ENCODE measurements around the gene ELP2. TPM values are rescaled to one million over a fixed set of nuclear protein-coding genes. Genes with fewer than 3 reads are reported as not detected.
A peak's percentile ranks its signal among the peaks of the same experiment; 100 is the strongest.
"Not testable (repeated sequence)": the region's sequence is repeated elsewhere in the genome, so short reads cannot be mapped to it uniquely, and the experiment has no call there.

ELP2 gene, protein sequence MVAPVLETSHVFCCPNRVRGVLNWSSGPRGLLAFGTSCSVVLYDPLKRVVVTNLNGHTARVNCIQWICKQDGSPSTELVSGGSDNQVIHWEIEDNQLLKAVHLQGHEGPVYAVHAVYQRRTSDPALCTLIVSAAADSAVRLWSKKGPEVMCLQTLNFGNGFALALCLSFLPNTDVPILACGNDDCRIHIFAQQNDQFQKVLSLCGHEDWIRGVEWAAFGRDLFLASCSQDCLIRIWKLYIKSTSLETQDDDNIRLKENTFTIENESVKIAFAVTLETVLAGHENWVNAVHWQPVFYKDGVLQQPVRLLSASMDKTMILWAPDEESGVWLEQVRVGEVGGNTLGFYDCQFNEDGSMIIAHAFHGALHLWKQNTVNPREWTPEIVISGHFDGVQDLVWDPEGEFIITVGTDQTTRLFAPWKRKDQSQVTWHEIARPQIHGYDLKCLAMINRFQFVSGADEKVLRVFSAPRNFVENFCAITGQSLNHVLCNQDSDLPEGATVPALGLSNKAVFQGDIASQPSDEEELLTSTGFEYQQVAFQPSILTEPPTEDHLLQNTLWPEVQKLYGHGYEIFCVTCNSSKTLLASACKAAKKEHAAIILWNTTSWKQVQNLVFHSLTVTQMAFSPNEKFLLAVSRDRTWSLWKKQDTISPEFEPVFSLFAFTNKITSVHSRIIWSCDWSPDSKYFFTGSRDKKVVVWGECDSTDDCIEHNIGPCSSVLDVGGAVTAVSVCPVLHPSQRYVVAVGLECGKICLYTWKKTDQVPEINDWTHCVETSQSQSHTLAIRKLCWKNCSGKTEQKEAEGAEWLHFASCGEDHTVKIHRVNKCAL
- total RNA-seq = 198 TPM

DNA sequence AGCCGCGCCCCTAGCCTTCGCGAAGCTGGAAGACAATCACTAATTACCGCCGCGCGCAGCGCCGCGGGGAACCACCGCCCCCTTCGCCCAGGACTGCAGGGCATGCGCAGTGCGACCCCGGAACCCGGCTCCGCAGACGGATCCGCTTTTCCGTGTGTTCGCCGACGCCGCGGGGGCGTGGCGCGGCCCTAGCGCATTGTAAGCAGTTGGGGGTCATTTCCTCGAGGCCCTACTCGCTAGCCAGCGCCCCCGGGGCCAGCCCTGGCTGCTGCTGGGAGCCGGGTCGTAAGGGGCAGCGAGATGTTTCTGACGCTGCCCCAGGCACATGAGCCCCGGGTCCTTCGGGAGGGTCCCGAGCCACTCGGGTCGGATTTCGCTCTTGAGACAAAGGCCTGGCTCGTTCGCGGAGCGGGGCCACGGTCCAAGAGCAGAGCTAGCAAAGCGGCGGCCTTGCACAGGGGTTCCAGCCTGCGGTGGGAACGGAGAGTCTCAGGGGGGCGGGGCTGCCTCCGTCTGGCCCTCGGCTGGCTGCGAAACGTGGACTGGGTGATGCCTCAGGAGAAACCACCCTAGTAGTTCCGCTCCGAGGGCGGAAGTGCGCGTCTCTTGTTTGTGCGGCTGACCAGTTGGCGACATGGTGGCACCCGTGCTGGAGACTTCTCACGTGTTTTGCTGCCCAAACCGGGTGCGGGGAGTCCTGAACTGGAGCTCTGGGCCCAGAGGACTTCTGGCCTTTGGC lies at the start of gene ELP2, which contains the start of gene SLC39A6:
ELP2 (plus strand) TSS at position 600 of the 739 bp plus-strand sequence; CDS start at position 635, 35 bp downstream.
SLC39A6 (minus strand) TSS at position 41 of the 739 bp plus-strand sequence. CDS start 2,333 bp downstream, outside the sequence.
- H3K27me3 ChIP-seq (ENCODE audit: insufficient read depth, low read length) = no peaks in the 10 kb centered on the region
- H3K4me1 ChIP-seq (ENCODE audit: insufficient read depth, low read length) = peaks cover 38% of the 10 kb centered on the region
- H3K9me3 ChIP-seq (ENCODE audit: low read depth, low read length) = no peaks in the 10 kb centered on the region
- peak within 1 kb of the TSS; percentile 82 for H3K4me3 ChIP-seq (ENCODE audit: low read length)

DNA sequence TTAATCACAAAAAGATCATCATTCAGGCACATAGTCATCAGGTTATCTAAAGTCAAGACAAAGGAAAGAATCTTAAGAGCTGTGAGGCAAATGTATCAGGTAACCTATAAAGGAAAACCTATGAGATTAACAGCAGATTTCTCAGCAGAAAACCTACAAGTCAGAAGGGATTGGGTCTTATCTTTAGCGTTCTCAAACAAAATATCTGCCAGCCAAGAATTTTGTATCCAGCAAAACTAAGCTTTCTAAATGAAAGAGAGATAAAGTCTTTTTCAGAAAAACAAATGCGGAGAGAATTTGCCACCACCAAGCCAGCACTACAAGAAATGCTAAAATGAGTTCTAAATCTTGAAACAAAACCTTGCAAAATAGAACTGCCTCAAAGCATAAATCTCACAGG lies 48.6 kb upstream of the ELP2 start:
- H3K4me3 ChIP-seq (ENCODE audit: low read length); H3K4me1 ChIP-seq (ENCODE audit: insufficient read depth, low read length); H3K27me3 ChIP-seq (ENCODE audit: insufficient read depth, low read length): not testable (repeated sequence)
- peaks cover 10% of the 10 kb centered on the region for H3K9me3 ChIP-seq (ENCODE audit: low read depth, low read length)

DNA sequence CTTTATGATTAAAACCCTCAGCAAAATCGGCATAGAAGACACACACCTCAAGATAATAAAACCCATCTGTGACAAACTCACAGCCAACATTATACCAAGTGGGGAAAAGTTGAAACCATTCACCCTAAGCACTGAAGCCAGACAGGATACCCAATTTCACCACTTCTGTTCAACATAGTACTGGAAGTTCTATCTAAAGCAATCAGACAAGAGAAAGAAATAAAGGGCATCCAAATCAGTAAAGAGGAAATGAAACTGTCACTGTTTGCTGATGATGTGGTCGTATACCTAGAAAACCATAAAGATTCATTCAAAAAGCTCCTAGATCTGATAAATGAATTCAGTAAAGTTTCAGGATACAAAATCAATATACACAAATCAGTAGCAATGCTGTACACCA lies 46.0 kb upstream of the ELP2 start:
- Histone ChIP-seq H3K9me3 (ENCODE audit: low read depth, low read length) (peaks cover 10% of the 10 kb centered on the region), H3K27me3 (ENCODE audit: insufficient read depth, low read length) (no peaks in the 10 kb centered on the region), H3K4me1 (ENCODE audit: insufficient read depth, low read length) (no peaks in the 10 kb centered on the region), H3K4me3 (ENCODE audit: low read length) (no peak overlapping the region)

DNA sequence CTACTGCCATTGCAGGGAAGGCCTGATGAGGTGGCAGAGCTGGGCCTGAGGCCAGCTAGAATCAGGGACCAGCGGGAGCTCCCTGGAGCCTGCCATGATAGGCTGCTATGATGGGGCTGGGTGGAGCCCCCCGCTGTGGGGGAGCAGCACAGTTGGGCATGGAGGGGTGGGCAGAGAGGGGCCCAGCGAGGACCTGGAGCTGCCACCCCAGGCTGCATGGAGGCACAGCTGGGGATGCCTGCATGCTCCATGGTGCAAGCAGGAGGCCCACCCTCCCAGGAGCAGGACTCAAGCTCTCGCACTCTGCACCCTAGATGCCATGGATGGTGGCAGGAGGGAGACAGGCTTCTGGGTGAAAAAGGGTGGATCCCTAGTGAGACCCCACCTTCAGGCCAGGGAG lies 44.5 kb upstream of the ELP2 start:
- peaks cover 10% of the 10 kb centered on the region for H3K9me3 ChIP-seq (ENCODE audit: low read depth, low read length)
- no peaks in the 10 kb centered on the region for H3K4me1 ChIP-seq (ENCODE audit: insufficient read depth, low read length)
- H3K4me3 ChIP-seq (ENCODE audit: low read length) = no peak overlapping the region
- H3K27me3 ChIP-seq (ENCODE audit: insufficient read depth, low read length) = no peaks in the 10 kb centered on the region

DNA sequence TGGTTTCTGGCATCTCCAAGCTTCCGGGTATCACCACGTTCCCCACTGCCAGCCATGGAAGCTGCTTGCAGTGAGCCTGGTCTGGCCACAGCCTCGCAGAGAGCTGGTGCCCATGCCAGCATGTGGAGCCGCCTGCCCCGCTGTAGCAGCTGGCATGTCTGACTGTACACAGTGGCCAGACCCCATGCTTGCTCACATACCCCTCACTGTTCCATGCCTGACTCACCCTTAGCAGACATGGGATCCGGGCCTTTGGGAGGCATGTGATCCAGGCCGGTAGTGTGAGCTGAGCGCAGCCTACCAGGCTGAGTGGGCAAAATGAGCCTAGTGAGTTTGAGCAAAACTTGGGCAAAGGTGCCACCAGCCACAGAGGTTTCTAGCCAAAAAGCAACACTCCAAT lies 43.5 kb upstream of the ELP2 start:
- Histone ChIP-seq H3K9me3 (ENCODE audit: low read depth, low read length) (no peaks in the 10 kb centered on the region), H3K27me3 (ENCODE audit: insufficient read depth, low read length) (no peaks in the 10 kb centered on the region), H3K4me1 (ENCODE audit: insufficient read depth, low read length) (no peaks in the 10 kb centered on the region), H3K4me3 (ENCODE audit: low read length) (no peak overlapping the region)

DNA sequence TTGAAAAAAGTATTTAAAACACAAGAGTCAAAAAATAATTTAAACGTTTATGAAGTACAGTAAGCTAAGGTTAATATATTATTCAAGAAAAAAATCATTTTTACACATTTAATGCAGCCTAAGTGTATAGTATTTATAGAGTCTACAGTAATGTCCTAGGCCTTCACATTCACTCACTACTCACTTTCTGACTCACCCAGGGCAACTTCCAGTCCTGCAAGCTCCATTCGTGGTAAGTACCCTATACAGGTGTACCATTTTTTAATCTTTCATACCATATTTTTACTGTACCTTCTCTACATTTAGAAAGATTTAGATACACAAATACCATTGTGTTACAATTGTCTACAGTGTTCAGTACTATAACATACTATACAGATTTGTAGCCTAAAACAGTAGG lies 41.4 kb upstream of the ELP2 start:
- no peak overlapping the region for H3K4me3 ChIP-seq (ENCODE audit: low read length)
- no peaks in the 10 kb centered on the region for H3K27me3 ChIP-seq (ENCODE audit: insufficient read depth, low read length)
- no peaks in the 10 kb centered on the region for H3K4me1 ChIP-seq (ENCODE audit: insufficient read depth, low read length)
- H3K9me3 ChIP-seq (ENCODE audit: low read depth, low read length) = no peaks in the 10 kb centered on the region

DNA sequence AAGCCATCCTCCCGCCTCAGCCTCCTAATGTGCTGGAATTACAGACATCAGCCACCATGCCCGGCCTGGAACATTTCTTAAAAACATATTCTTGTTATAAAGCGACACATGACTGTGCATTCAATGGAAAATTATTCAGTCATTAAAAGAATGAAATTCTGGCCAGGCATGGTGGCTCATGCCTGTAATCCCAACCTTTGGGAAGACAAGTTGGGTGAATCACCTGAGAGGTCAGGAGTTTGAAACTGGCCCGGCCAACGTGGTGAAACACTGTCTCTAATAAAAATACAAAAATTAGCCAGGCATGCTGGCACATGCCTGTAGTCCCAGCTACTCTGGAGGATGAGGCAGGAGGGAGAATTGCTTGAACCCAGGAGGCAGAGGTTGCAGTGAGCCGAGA lies 40.7 kb upstream of the ELP2 start:
- Histone ChIP-seq H3K4me1 (ENCODE audit: insufficient read depth, low read length) (no peaks in the 10 kb centered on the region), H3K9me3 (ENCODE audit: low read depth, low read length) (no peaks in the 10 kb centered on the region), H3K4me3 (ENCODE audit: low read length) (no peak overlapping the region), H3K27me3 (ENCODE audit: insufficient read depth, low read length) (no peaks in the 10 kb centered on the region)

DNA sequence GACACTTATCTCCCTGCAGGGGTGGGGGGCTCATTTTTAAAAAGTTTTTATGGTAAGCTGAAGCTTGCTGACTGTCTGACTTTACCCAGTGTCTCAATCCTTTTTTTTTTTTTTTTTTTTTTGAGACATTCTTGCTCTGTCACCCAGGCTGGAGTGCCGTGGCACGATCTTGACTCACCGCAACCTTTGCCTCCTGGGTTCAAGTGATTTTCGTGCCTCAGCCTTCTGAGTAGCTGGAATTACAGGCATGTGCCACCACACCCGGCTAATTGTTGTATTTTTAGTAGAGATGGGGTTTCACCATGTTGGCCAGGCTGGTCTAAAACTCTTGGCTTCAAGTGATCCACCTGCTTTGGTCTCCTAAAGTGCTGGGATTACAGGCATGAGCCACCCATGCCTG lies 37.6 kb upstream of the ELP2 start:
- not testable (repeated sequence) for H3K27me3 ChIP-seq (ENCODE audit: insufficient read depth, low read length); H3K4me1 ChIP-seq (ENCODE audit: insufficient read depth, low read length); H3K4me3 ChIP-seq (ENCODE audit: low read length); H3K9me3 ChIP-seq (ENCODE audit: low read depth, low read length)

DNA sequence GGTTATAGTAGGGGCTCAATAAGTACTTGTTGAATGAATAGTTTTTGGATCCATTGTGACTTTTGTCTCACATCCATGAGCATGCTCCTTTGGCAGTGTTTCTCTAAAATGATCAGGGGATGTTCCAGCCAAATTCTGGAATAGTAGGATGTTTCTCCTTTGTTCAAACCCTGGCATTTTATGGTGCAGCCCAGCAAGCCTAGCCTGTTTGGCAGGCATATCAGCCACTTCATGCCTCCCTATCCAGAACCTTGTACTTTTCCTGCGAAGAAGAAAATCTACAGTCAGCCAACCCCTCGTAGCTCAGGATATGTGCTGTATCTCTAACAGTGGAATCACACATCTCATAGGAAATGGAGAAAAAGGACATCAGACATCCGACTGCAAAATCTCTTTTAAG lies 35.3 kb upstream of the ELP2 start:
- Histone ChIP-seq H3K4me3 (ENCODE audit: low read length) (no peak overlapping the region), H3K27me3 (ENCODE audit: insufficient read depth, low read length) (no peaks in the 10 kb centered on the region), H3K9me3 (ENCODE audit: low read depth, low read length) (no peaks in the 10 kb centered on the region), H3K4me1 (ENCODE audit: insufficient read depth, low read length) (no peaks in the 10 kb centered on the region)

DNA sequence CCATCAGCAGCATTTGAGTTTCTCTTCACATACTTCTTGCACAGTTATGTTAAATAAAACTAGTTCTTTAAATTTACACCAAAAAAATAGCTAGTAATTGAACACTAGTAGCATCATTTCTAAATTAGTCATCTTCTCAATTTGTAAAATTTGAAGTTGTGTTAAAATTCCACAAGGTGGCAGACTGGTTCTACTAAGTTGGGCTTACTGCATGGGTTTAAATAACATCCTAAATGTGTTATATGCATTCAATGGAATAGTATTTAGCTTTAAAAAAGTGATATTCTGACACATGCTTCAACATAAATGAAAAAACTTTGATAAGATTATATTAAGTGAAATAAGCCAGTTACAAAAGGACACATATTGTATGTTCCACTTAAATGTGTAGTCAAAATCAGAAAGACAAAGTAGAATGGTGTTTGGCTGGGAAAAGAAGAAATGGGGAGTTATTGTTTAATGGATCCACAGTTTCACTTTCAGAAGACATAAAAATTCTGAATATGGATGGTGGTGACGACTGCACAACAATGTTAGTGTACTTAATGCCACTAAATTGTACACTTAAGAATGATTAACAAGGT lies 33.7 kb upstream of the ELP2 start:
- no peaks in the 10 kb centered on the region for H3K4me1 ChIP-seq (ENCODE audit: insufficient read depth, low read length)
- no peaks in the 10 kb centered on the region for H3K9me3 ChIP-seq (ENCODE audit: low read depth, low read length)
- no peak overlapping the region for H3K4me3 ChIP-seq (ENCODE audit: low read length)
- no peaks in the 10 kb centered on the region for H3K27me3 ChIP-seq (ENCODE audit: insufficient read depth, low read length)

DNA sequence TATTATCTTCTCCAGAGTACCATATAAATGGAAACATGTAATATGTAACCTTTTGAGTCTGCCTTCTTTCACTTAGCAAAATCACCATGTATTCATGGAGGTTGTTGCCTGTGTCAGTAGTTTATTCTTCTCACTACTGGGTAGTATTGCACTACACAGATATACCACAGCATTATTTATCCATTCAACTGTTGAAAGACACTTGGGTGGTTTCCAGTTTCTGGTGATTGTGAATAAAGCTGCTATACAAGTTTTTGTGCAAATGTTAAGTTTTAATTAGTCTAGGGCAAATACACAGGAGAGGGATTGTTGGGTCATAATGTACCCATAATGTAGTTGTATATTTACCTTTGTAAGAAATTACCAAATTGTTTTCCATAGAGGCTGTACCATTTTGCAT lies 32.7 kb upstream of the ELP2 start:
- no peaks in the 10 kb centered on the region for H3K27me3 ChIP-seq (ENCODE audit: insufficient read depth, low read length)

DNA sequence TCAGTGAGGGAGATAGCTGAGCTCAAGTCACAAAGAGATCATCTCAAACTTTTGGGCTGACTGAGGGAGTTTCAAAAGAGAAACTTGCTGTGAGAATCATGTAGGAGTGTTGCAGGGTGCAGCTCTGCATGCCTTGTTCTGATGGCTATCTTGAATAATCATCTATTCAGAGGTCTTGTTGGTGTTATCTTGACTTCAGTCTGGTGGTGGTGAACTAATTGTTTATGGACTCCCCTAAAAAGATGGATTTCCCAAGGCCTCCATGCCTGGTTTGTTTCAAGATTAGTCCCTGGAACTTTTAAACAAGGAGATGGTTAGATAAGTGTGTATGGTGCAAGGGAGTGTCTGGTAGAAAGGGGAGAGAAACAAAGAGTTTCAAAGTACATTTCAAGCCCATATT lies 30.4 kb upstream of the ELP2 start:
- Histone ChIP-seq H3K27me3 (ENCODE audit: insufficient read depth, low read length) (no peaks in the 10 kb centered on the region), H3K4me3 (ENCODE audit: low read length) (no peak overlapping the region), H3K9me3 (ENCODE audit: low read depth, low read length) (no peaks in the 10 kb centered on the region), H3K4me1 (ENCODE audit: insufficient read depth, low read length) (no peaks in the 10 kb centered on the region)

More for the DNA sequence above, 32.7 kb upstream of the ELP2 start:
- no peaks in the 10 kb centered on the region for H3K9me3 ChIP-seq (ENCODE audit: low read depth, low read length)
- H3K4me1 ChIP-seq (ENCODE audit: insufficient read depth, low read length) = no peaks in the 10 kb centered on the region
- no peak overlapping the region for H3K4me3 ChIP-seq (ENCODE audit: low read length)

DNA sequence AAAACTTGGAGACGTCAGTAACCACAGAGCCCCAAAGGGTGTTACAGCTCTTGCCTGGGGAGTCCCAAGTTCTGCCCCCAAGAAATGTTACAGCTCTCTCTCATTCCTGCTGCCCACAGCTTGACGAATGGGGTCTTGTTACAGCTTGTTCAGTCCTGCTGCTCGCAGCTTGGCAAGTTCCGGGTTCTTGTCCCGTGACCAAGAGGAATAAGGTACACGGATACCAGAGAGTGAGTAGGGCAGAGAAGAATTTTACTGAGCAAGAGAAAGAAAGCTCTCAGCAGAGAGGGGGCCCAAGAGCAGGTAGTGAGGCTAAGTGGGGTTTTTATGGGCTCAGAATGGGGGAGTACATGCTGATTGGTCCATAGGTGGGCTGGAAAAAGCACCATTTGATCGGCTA lies 27.8 kb upstream of the ELP2 start:
- Histone ChIP-seq H3K9me3 (ENCODE audit: low read depth, low read length) (no peaks in the 10 kb centered on the region), H3K4me3 (ENCODE audit: low read length) (no peak overlapping the region), H3K4me1 (ENCODE audit: insufficient read depth, low read length) (no peaks in the 10 kb centered on the region), H3K27me3 (ENCODE audit: insufficient read depth, low read length) (no peaks in the 10 kb centered on the region)

DNA sequence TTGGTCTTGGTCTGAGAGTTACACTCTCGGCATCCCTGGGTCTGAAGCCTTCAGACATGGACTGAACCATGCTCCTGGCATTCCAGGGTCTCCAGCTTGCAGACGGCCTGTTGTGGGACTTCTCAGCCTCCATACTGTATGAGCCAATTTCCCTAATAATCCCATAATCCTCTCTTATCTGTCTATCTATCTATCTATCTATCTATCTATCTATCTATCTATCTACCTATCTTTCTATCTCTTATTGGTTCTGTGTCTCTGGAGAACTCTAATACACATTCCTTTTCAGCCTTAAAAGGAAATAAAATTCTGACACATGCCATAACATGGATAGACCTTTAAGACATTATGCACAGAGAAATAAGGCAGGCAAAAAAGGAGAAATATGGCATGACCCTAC lies 24.9 kb upstream of the ELP2 start:
- Histone ChIP-seq H3K4me3 (ENCODE audit: low read length) (no peak overlapping the region), H3K27me3 (ENCODE audit: insufficient read depth, low read length) (no peaks in the 10 kb centered on the region), H3K4me1 (ENCODE audit: insufficient read depth, low read length) (no peaks in the 10 kb centered on the region), H3K9me3 (ENCODE audit: low read depth, low read length) (no peaks in the 10 kb centered on the region)

DNA sequence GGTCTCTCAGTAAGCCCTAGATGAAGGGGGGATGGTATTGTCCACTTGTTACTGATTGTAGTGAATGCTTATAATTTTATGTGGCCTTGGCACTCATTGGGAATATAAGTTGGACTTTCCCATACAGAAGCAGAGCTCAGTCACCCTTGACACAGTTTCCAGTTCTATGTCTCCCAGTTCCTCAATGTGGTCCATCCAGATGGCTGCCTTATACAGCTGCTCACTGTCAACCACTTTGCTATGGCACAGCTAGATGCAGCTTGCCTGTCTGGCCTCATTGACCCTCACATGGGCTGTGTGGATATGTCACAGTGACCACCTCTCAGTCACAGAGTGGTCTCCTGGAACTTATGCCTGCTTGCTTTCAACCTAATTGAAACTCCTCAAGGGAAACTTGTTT lies 22.2 kb upstream of the ELP2 start:
- H3K4me1 ChIP-seq (ENCODE audit: insufficient read depth, low read length) = no peaks in the 10 kb centered on the region
- H3K4me3 ChIP-seq (ENCODE audit: low read length) = no peak overlapping the region
- no peaks in the 10 kb centered on the region for H3K9me3 ChIP-seq (ENCODE audit: low read depth, low read length)

More for the DNA sequence above, 22.2 kb upstream of the ELP2 start:
- H3K27me3 ChIP-seq (ENCODE audit: insufficient read depth, low read length) = no peaks in the 10 kb centered on the region

Measured in mononuclear cell (primary cell).